ENCODE results near the gene UBE2B.

DNA sequence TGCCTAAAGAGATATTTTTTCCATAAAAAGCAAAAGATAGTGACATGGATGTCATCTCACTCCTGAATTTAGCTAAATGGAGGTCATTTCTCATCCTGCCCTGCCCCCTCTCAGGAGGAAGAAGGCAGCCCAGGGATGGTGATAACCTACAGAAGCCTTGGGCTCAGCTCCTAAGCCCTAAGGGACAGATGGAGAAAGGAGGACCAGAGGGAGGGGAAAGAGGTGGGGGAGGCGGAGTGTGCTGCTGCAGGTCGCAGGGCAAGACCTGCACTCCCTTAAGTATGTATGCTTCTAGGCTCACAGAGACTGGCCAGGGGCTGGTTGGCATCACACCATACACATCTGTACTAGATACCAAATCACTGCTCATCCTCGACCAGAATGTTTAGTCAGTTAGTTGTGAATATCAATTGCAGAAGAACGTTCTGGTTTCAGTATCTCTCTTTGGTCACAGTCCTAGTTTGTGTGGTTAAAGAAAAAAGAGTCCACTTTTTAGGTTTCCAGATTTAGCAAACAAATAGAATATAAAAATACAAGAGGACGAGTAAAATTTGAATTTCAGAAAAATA lies 58.7 kb downstream of the UBE2B start:
- TF ChIP-seq CTCF (IDR thresholded peaks at IDR 0.05 in 2 of 3, conservative IDR thresholded peaks at IDR 0.05 in 1 of 3; ENCODE audit: borderline replicate concordance in 1 of 3, insufficient read depth in 1 of 3, low read depth in 2 of 3, low read length in 2 of 3) = no peak
- no peak for TF ChIP-seq ZNF274 (IDR thresholded peaks at IDR 0.05; ENCODE audit: low read depth, low read length)
- TF ChIP-seq POLR2AphosphoS5 (IDR thresholded peaks at IDR 0.05; ENCODE audit: low read depth, low read length) = no peak
- TF ChIP-seq ZFX (IDR thresholded peaks at IDR 0.05) = no peak
- TF ChIP-seq RAD21 (IDR thresholded peaks at IDR 0.05; ENCODE audit: low read depth) = no peak
- TF ChIP-seq YY1 (IDR thresholded peaks at IDR 0.05; ENCODE audit: extremely low read depth, insufficient replicate concordance, low read depth, low read length) = no peak
- TF ChIP-seq EZH2 (IDR thresholded peaks at IDR 0.05) = no peak
- TF ChIP-seq POLR2A (IDR thresholded peaks at IDR 0.05; ENCODE audit: borderline replicate concordance, extremely low read depth, insufficient read depth, insufficient read length) = no peak
- TF ChIP-seq JUND (IDR thresholded peaks at IDR 0.05) = no peak
- no peak for TF ChIP-seq CEBPB (IDR thresholded peaks at IDR 0.05; ENCODE audit: low read depth)
- TF ChIP-seq SP1 (IDR thresholded peaks at IDR 0.05; ENCODE audit: low read depth) = no peak
- no peak for TF ChIP-seq FOSL1 (IDR thresholded peaks at IDR 0.05; ENCODE audit: low read depth)
- TF ChIP-seq EZH2phosphoT487 (IDR thresholded peaks at IDR 0.05; ENCODE audit: borderline replicate concordance) = no peak
- no peak for TF ChIP-seq ELF1 (IDR thresholded peaks at IDR 0.05; ENCODE audit: borderline replicate concordance, low read depth)
